MM.1S (cell line): ENCODE measurements around the gene LLGL1.

Experiments
- EZH2 ChIP-seq: fragments of 300-600 bp; sonication (generic); optimal IDR thresholded peaks from 2 replicates; pipeline ENCODE3; 2017; ENCODE audit warnings: low read depth, mild to moderate bottlenecking, antibody characterized with exemption, low read length, mixed read lengths
- EZH2phosphoT487 ChIP-seq: fragments of 300-600 bp; sonication (generic); IDR thresholded peaks from 2 replicates; pipeline ENCODE4 v1.6.1; 2018; ENCODE audit warnings: antibody characterized with exemption, low read length
- TF ChIP-seq, protein P1 (sequence below): fragments of 300-600 bp; sonication (generic); IDR thresholded peaks from 2 replicates; pipeline ENCODE4 v1.5.1; 2016; ENCODE audit warnings: antibody characterized with exemption, low read length, mixed read lengths

DNA sequence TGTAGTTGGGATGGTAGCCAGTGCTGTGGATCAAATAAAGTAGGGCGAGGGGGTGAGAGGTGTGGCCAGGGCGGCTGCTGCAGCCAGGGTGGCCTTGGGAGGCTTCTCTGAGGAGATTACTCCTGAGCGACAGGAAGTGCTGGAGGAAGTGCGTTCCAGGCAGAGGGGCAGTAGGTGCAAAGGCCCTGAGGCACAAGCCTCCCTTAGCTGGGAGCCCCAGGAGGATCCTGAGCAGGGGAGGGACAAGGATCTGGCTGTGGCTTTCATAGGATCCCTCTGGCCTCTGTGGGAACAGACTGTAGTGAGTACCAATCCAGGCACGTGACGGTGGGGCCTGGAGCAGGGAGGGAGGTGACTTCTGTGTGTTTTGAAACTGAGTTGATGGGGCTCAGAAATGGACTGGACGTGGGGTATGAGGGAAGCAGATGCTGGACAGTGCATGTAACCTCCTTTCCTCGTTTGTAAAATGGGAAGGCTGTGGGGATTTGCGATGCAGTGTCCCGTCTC lies 2.8 kb downstream of the LLGL1 start:
- TF ChIP-seq EZH2: no peak
- TF ChIP-seq, protein P1, sequence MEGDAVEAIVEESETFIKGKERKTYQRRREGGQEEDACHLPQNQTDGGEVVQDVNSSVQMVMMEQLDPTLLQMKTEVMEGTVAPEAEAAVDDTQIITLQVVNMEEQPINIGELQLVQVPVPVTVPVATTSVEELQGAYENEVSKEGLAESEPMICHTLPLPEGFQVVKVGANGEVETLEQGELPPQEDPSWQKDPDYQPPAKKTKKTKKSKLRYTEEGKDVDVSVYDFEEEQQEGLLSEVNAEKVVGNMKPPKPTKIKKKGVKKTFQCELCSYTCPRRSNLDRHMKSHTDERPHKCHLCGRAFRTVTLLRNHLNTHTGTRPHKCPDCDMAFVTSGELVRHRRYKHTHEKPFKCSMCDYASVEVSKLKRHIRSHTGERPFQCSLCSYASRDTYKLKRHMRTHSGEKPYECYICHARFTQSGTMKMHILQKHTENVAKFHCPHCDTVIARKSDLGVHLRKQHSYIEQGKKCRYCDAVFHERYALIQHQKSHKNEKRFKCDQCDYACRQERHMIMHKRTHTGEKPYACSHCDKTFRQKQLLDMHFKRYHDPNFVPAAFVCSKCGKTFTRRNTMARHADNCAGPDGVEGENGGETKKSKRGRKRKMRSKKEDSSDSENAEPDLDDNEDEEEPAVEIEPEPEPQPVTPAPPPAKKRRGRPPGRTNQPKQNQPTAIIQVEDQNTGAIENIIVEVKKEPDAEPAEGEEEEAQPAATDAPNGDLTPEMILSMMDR: no peak
- no peak for TF ChIP-seq EZH2phosphoT487
